CD14-positive monocyte (primary cell): ENCODE results near the gene PATL2. TPM values are rescaled to one million over a fixed set of nuclear protein-coding genes. Genes with fewer than 3 reads are reported as not detected.

ENCODE experiments used
- DNase-seq, 3 donors: peaks; one replicate each; pipeline ENCODE4 v3.0.0-alpha.2; 2011 to 2022
- H2AFZ ChIP-seq: 2 replicates; pipeline ENCODE4 v1.6.0; 2012; ENCODE audit warnings: mild to moderate bottlenecking, low read depth, low read length, inconsistent platforms; ENCODE audit not compliant: insufficient read depth, poor library complexity, severe bottlenecking
- H3K27ac ChIP-seq, 2 donors: 1 replicate in 1 of 2; 2 replicates in 1 of 2; pipeline ENCODE4 v1.5.1; 2012 to 2013; ENCODE audit warnings: low read length in 2 of 2, control low read depth in 1 of 2, inconsistent platforms in 1 of 2, low read depth in 1 of 2, mild to moderate bottlenecking in 1 of 2
- H3K27me3 ChIP-seq, 2 donors: one replicate each; pipeline versions ENCODE4 v1.6.0 to v1.6.1; 2011 to 2013; ENCODE audit warnings: low read length in 2 of 2; ENCODE audit not compliant: control insufficient read depth in 2 of 2, insufficient read depth in 2 of 2
- H3K36me3 ChIP-seq, 2 donors: replicated peaks in 1 of 2; 1 replicate in 1 of 2; 2 replicates in 1 of 2; pipeline versions ENCODE4 v1.5.1 to v1.6.1; 2012 to 2013; ENCODE audit warnings: low read length in 2 of 2, control low read depth in 1 of 2, inconsistent platforms in 1 of 2, mild to moderate bottlenecking in 1 of 2; ENCODE audit not compliant: insufficient read depth in 2 of 2, control insufficient read depth in 1 of 2
- H3K4me1 ChIP-seq, 2 donors: 1 replicate in 1 of 2; 2 replicates in 1 of 2; pipeline versions ENCODE4 v1.5.1 to v1.6.1; 2012 to 2013; ENCODE audit warnings: low read length in 2 of 2, control low read depth in 1 of 2, inconsistent platforms in 1 of 2, mild to moderate bottlenecking in 1 of 2, moderate library complexity in 1 of 2; ENCODE audit not compliant: insufficient read depth in 2 of 2, control insufficient read depth in 1 of 2
- H3K4me2 ChIP-seq: replicated peaks from 2 replicates; pipeline ENCODE3; 2012; ENCODE audit warnings: low read length, moderate library complexity, mild to moderate bottlenecking; ENCODE audit not compliant: poor library complexity, severe bottlenecking; ENCODE audit errors: extremely low read depth
- H3K4me3 ChIP-seq, 3 experiments: fragments of 200-600 bp in 1 of 3; sonication (generic) in 1 of 3; replicated peaks in 1 of 3; 1 replicate in 2 of 3; 2 replicates in 1 of 3; pipeline ENCODE4 v1.5.1; 2011 to 2013; ENCODE audit warnings: low read length in 3 of 3, mild to moderate bottlenecking in 3 of 3, control low read depth in 2 of 3, low read depth in 2 of 3, inconsistent platforms in 1 of 3, moderate library complexity in 1 of 3
- H3K79me2 ChIP-seq: 2 replicates; pipeline ENCODE4 v1.6.0; 2012; ENCODE audit warnings: mild to moderate bottlenecking, control low read depth, inconsistent platforms, low read length, moderate library complexity; ENCODE audit not compliant: insufficient read depth
- H3K9ac ChIP-seq: 2 replicates; pipeline ENCODE4 v1.6.0; 2017; ENCODE audit warnings: low read length, mild to moderate bottlenecking; ENCODE audit not compliant: insufficient read depth, poor library complexity, severe bottlenecking
- H3K9me3 ChIP-seq, 2 donors: replicated peaks in 1 of 2; 1 replicate in 1 of 2; 2 replicates in 1 of 2; pipeline versions ENCODE4 v1.5.1 to v1.6.1; 2012 to 2013; ENCODE audit warnings: low read length in 2 of 2, control low read depth in 1 of 2; ENCODE audit not compliant: control insufficient read depth in 1 of 2, insufficient read depth in 1 of 2
- H4K20me1 ChIP-seq: 2 replicates; pipeline ENCODE4 v1.6.0; 2012; ENCODE audit warnings: mild to moderate bottlenecking, low read length, control low read depth, moderate library complexity; ENCODE audit not compliant: insufficient read depth
- H3K27ac Mint-ChIP-seq, 7 donors: one replicate each; pipeline ENCODE4 v1.8.0; 2020; ENCODE audit warnings: mild to moderate bottlenecking in 7 of 7, mixed read lengths in 7 of 7, moderate library complexity in 6 of 7, inconsistent platforms in 2 of 7
- H3K27me3 Mint-ChIP-seq, 3 donors: one replicate each; pipeline ENCODE4 v1.8.0; 2021 to 2022; ENCODE audit warnings: low read depth in 3 of 3, mild to moderate bottlenecking in 3 of 3, mixed read lengths in 3 of 3, moderate library complexity in 3 of 3, inconsistent platforms in 1 of 3
- H3K36me3 Mint-ChIP-seq, 2 donors: one replicate each; pipeline ENCODE4 v1.8.0; 2020; ENCODE audit warnings: mixed read lengths in 2 of 2, inconsistent platforms in 1 of 2, mild to moderate bottlenecking in 1 of 2
- H3K4me1 Mint-ChIP-seq: one replicate; pipeline ENCODE4 v1.8.0; 2020; ENCODE audit warnings: mild to moderate bottlenecking, mixed read lengths
- H3K4me3 Mint-ChIP-seq, 2 donors: one replicate each; pipeline ENCODE4 v1.8.0; 2020; ENCODE audit warnings: mild to moderate bottlenecking in 2 of 2, mixed read lengths in 2 of 2, moderate library complexity in 1 of 2
- H3K9me3 Mint-ChIP-seq, 7 donors: one replicate each; pipeline ENCODE4 v1.8.0; 2020 to 2022; ENCODE audit warnings: mixed read lengths in 7 of 7, mild to moderate bottlenecking in 6 of 7, moderate library complexity in 6 of 7, inconsistent platforms in 2 of 7
- CTCF ChIP-seq: fragments of 200-600 bp; IDR thresholded peaks from one replicate; pipeline ENCODE4 v1.8.0; 2022; ENCODE audit warnings: antibody characterized with exemption, mild to moderate bottlenecking
- WGBS: methylation state at CpG from one replicate; pipeline ENCODE4 v1.1.5; 2013; ENCODE audit warnings: missing lambda C conversion rate; ENCODE audit not compliant: insufficient coverage; 5-methylcytosine and 5-hydroxymethylcytosine counted together
- intact Hi-C, 2 donors: fragments of 100-400 bp; cut with micrococcal nuclease; formaldehyde crosslinking; loops; one replicate each; pipeline versions ENCODE4 v1.15.0 to v1.15.1; 2023
- polyA plus RNA-seq, 3 donors: library from polyadenylated mRNA; depleted of rRNA in 1 of 3; unstranded in 2 of 3; stranded (reverse) in 1 of 3; fragments of 300-500 nt in 2 of 3; fragments of >200 nt in 1 of 3; fragmentation: Illumina TruSeq in 2 of 3; gene quantifications; 1 replicate in 2 of 3; 2 replicates in 1 of 3; pipeline ENCODE4 v1.2.3, GENCODE V29; 2012 to 2021

The PATL2 gene
- polyA plus RNA-seq, 3 donors: 1.8 to 14.4 (median 1.9) TPM

GRCh38 chr15:44667039-44667360, 44.1 kb downstream of the PATL2 start:
- Mint-ChIP-seq H3K27me3 (no peaks in the 10 kb centered on the region), H3K4me3 (peak overlapping the region; percentile 26 to 48), H3K27ac (peak overlapping the region in 5 of 7 donors; percentile 66 to 91 (median 84)), H3K4me1 (peaks cover 28% of the 10 kb centered on the region), H3K36me3 (peaks cover 0 to 4% of the 10 kb centered on the region in 2 donors), H3K9me3 (no peaks in the 10 kb centered on the region)
- no peaks in the 10 kb centered on the region for H3K36me3 ChIP-seq
- H2AFZ ChIP-seq: peak overlapping the region; percentile 71
- no peaks in the 10 kb centered on the region for H3K9me3 ChIP-seq
- H3K9ac ChIP-seq: no peak overlapping the region
- WGBS: 88% methylated on average over 2 of the region's 3 CpGs
- DNase-seq: no peak
- peak overlapping the region; percentile 58 for H3K4me2 ChIP-seq
- TF ChIP-seq CTCF: no peak
- H3K27me3 ChIP-seq: no peaks in the 10 kb centered on the region
- H3K79me2 ChIP-seq: peaks cover 23% of the 10 kb centered on the region
- intact Hi-C loops: no loop called here
- peak overlapping the region in 1 of 2 donors; percentile 76 for H3K27ac ChIP-seq
- H3K4me1 ChIP-seq: peaks cover 23 to 26% of the 10 kb centered on the region in 2 donors
- peak overlapping the region in 1 of 3 experiments; percentile 43 for H3K4me3 ChIP-seq
- no peaks in the 10 kb centered on the region for H4K20me1 ChIP-seq

GRCh38 chr15:44666210-44667038, 44.7 kb downstream of the PATL2 start:
- H3K36me3 Mint-ChIP-seq: peaks cover 0 to 4% of the 10 kb centered on the region in 2 donors
- Histone ChIP-seq H3K4me2 (peak overlapping the region; percentile 58), H3K4me1 (peaks cover 27 to 32% of the 10 kb centered on the region in 2 donors), H3K27me3 (no peaks in the 10 kb centered on the region), H2AFZ (peak overlapping the region; percentile 71), H3K4me3 (peak overlapping the region in 1 of 3 experiments; percentile 43), H3K36me3 (no peaks in the 10 kb centered on the region), H3K9me3 (no peaks in the 10 kb centered on the region), H3K27ac (peak overlapping the region; percentile 22 to 76), H3K9ac (no peak overlapping the region), H3K79me2 (peaks cover 29% of the 10 kb centered on the region), H4K20me1 (no peaks in the 10 kb centered on the region)
- peaks cover 0 to 1% (median 0%) of the 10 kb centered on the region in 3 donors for H3K27me3 Mint-ChIP-seq
- DNase-seq: peak in 2 of 3 donors; percentile 13 to 18
- H3K27ac Mint-ChIP-seq: peak overlapping the region; percentile 30 to 91 (median 84)
- H3K9me3 Mint-ChIP-seq: no peaks in the 10 kb centered on the region
- TF ChIP-seq CTCF: no peak
- H3K4me1 Mint-ChIP-seq: peaks cover 32% of the 10 kb centered on the region
- peak overlapping the region; percentile 26 to 48 for H3K4me3 Mint-ChIP-seq
- intact Hi-C loops: no loop called here
- 0% methylated on average over 1 of the region's 5 CpGs for WGBS
